HepG2 (cell line): ENCODE data around the gene DOCK1.

Experiments used
- EP300 ChIP-seq, 3 experiments: sonication (generic) in 1 of 3; formaldehyde crosslinking in 1 of 3; IDR thresholded peaks; 2 replicates each; pipeline versions ENCODE4 v1.5.1 to v1.6.1; 2011 to 2020; ENCODE audit warnings: low read depth in 2 of 3, low read length in 2 of 3, borderline replicate concordance in 1 of 3, improper control_type of control experiment in 1 of 3, mild to moderate bottlenecking in 1 of 3, missing genetic modification reagents in 1 of 3, moderate library complexity in 1 of 3
- KLF16 ChIP-seq, 2 experiments: sonication (generic) in 1 of 2; formaldehyde crosslinking in 1 of 2; IDR thresholded peaks; 2 replicates each; pipeline versions ENCODE4 v1.6.1 to v1.8.0; 2016 to 2023; ENCODE audit warnings: missing genetic modification reagents in 2 of 2, missing compliant biosample characterization in 1 of 2
- KLF9 ChIP-seq: IDR thresholded peaks from 2 replicates; pipeline ENCODE4 v1.6.1; 2016; ENCODE audit warnings: low read depth
- PBX3 ChIP-seq: sonication (generic); formaldehyde crosslinking; IDR thresholded peaks from 2 replicates; pipeline ENCODE4 v1.8.1; 2023; ENCODE audit warnings: missing genetic modification reagents, inconsistent platforms, borderline replicate concordance
- REST ChIP-seq, 2 experiments: IDR thresholded peaks; 2 replicates each; pipeline ENCODE4 v1.6.1; 2011 to 2012; ENCODE audit warnings: low read length in 2 of 2, borderline replicate concordance in 1 of 2, low read depth in 1 of 2, mild to moderate bottlenecking in 1 of 2, moderate library complexity in 1 of 2
- ZNF274 ChIP-seq: sonication (generic); formaldehyde crosslinking; IDR thresholded peaks from 2 replicates; pipeline ENCODE4 v1.5.1; 2020; ENCODE audit warnings: mild to moderate bottlenecking, missing genetic modification reagents
- TF ChIP-seq, protein P1 (sequence below): IDR thresholded peaks from 2 replicates; pipeline ENCODE4 v1.6.1; 2012; ENCODE audit warnings: inconsistent platforms
- TF ChIP-seq, protein P2 (sequence below): sonication (generic); formaldehyde crosslinking; IDR thresholded peaks from 2 replicates; pipeline ENCODE4 v1.4.0; 2020; ENCODE audit warnings: mild to moderate bottlenecking, missing genetic modification reagents
- TF ChIP-seq, protein P3 (sequence below): sonication (generic); formaldehyde crosslinking; IDR thresholded peaks from 2 replicates; pipeline ENCODE4 v1.4.0; 2020; ENCODE audit warnings: missing genetic modification reagents, mild to moderate bottlenecking, borderline replicate concordance
- TF ChIP-seq, protein P4 (sequence below): sonication (generic); formaldehyde crosslinking; IDR thresholded peaks from 2 replicates; pipeline ENCODE4 v1.5.0; 2020; ENCODE audit warnings: mild to moderate bottlenecking, missing genetic modification reagents, moderate library complexity

DNA sequence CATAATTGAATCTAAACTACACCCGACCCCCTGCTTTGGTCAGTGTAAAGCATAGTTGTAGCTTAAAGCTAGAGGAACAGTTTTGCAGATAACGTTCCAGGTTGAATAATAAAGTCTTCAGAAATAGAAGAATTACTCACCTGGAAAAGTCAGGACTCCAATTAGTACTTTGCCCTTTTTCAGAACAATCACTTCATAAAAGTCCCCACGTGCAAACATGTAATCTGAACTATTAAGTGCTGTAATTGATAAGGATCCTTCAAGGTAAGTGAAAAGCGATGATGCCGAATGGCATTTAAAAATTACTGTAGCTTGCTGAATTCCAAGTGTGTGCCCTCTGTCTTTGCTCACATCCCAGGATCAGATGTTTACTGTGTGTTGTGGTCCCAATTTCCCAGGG, 344.8 kb downstream of the DOCK1 start:
- TF ChIP-seq, protein P1, sequence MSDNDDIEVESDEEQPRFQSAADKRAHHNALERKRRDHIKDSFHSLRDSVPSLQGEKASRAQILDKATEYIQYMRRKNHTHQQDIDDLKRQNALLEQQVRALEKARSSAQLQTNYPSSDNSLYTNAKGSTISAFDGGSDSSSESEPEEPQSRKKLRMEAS: no peak
- TF ChIP-seq KLF9 (CRISPR knock-in tag) (no peak), REST (IDR thresholded peaks at IDR 0.05; ENCODE audit: borderline replicate concordance in 1 of 2, low read depth in 1 of 2, low read length in 2 of 2) (no peak), EP300 (IDR thresholded peaks at IDR 0.05; ENCODE audit: low read depth in 2 of 2, low read length in 2 of 2) (no peak), EP300 (CRISPR knock-in tag; IDR thresholded peaks at IDR 0.05; ENCODE audit: borderline replicate concordance) (no peak), ZNF274 (CRISPR knock-in tag) (no peak), PBX3 (no peak), KLF16 (CRISPR knock-in tag; IDR thresholded peaks at IDR 0.05) (no peak)
- TF ChIP-seq, protein P2, sequence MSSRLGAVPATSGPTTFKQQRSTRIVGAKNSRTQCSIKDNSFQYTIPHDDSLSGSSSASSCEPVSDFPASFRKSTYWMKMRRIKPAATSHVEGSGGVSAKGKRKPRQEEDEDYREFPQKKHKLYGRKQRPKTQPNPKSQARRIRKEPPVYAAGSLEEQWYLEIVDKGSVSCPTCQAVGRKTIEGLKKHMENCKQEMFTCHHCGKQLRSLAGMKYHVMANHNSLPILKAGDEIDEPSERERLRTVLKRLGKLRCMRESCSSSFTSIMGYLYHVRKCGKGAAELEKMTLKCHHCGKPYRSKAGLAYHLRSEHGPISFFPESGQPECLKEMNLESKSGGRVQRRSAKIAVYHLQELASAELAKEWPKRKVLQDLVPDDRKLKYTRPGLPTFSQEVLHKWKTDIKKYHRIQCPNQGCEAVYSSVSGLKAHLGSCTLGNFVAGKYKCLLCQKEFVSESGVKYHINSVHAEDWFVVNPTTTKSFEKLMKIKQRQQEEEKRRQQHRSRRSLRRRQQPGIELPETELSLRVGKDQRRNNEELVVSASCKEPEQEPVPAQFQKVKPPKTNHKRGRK (CRISPR knock-in tag): no peak
- TF ChIP-seq, protein P3, sequence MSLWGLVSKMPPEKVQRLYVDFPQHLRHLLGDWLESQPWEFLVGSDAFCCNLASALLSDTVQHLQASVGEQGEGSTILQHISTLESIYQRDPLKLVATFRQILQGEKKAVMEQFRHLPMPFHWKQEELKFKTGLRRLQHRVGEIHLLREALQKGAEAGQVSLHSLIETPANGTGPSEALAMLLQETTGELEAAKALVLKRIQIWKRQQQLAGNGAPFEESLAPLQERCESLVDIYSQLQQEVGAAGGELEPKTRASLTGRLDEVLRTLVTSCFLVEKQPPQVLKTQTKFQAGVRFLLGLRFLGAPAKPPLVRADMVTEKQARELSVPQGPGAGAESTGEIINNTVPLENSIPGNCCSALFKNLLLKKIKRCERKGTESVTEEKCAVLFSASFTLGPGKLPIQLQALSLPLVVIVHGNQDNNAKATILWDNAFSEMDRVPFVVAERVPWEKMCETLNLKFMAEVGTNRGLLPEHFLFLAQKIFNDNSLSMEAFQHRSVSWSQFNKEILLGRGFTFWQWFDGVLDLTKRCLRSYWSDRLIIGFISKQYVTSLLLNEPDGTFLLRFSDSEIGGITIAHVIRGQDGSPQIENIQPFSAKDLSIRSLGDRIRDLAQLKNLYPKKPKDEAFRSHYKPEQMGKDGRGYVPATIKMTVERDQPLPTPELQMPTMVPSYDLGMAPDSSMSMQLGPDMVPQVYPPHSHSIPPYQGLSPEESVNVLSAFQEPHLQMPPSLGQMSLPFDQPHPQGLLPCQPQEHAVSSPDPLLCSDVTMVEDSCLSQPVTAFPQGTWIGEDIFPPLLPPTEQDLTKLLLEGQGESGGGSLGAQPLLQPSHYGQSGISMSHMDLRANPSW: no peak
- TF ChIP-seq, protein P4, sequence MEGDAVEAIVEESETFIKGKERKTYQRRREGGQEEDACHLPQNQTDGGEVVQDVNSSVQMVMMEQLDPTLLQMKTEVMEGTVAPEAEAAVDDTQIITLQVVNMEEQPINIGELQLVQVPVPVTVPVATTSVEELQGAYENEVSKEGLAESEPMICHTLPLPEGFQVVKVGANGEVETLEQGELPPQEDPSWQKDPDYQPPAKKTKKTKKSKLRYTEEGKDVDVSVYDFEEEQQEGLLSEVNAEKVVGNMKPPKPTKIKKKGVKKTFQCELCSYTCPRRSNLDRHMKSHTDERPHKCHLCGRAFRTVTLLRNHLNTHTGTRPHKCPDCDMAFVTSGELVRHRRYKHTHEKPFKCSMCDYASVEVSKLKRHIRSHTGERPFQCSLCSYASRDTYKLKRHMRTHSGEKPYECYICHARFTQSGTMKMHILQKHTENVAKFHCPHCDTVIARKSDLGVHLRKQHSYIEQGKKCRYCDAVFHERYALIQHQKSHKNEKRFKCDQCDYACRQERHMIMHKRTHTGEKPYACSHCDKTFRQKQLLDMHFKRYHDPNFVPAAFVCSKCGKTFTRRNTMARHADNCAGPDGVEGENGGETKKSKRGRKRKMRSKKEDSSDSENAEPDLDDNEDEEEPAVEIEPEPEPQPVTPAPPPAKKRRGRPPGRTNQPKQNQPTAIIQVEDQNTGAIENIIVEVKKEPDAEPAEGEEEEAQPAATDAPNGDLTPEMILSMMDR (CRISPR knock-in tag): no peak
